Erythroblast (primary cell): ENCODE results near the gene MCTP1.

Source experiments
- GATA1 ChIP-seq: IDR thresholded peaks from 2 replicates; pipeline ENCODE4 v1.6.1; 2011; ENCODE audit warnings: low read depth, mild to moderate bottlenecking, control low read depth, low read length, moderate library complexity
- POLR2A ChIP-seq: IDR thresholded peaks from 2 replicates; pipeline ENCODE4 v1.6.1; 2011; ENCODE audit warnings: mild to moderate bottlenecking, low read length

GRCh38 chr5:95110118-95110517, 174.8 kb downstream of the MCTP1 start:
- TF ChIP-seq POLR2A (no peak), GATA1 (no peak)
